Measurements from ENCODE around the gene ATP1B1. TPM values are rescaled to one million over a fixed set of nuclear protein-coding genes. Genes with fewer than 3 reads are reported as not detected.

The ATP1B1 gene
- total and polyA plus RNA-seq, 2 donors (not counting 1 experiment from before 2014, with no cell fraction given), result 1.4 to 1.7 TPM

DNA sequence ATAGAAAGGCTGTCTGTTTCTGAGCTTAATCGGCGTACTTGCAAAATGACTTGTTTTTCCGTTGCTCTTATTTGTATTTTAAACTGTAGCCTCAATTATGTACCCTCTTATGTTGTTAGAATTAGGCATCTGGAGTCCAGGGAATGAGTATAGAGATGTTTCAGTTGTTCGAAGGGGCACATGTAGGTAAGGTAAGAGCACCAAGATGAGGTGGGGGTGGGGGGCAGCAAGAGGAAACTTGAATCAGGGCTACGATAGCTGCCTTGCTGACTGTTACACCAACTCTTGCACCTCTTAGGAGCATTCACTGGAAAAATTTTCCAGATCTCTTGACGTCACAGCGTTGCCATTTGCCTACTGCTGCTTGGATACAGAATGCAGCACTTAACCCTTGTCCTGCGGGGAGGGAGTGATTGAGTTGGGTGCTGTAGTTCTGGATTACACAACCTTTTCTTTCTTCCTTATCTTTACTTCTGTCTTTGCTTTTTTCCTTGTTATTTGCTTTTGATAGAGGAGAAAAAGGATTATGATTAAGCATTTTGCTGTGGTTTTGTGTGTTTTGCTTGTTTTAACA, 3.2 kb downstream of the ATP1B1 start:
- no peaks in the 10 kb centered on the region for H3K9me3 ChIP-seq (ENCODE audit: control extremely low read depth in 1 of 3, control insufficient read depth in 2 of 3, insufficient read depth in 1 of 3, low read length in 2 of 3)
- ATAC-seq (ENCODE audit: low read depth), result no peak
- H3K27ac ChIP-seq (ENCODE audit: low read length in 2 of 2), result no peak overlapping the region
- no peak overlapping the region for H2AFZ ChIP-seq (ENCODE audit: insufficient read depth, low read depth, low read length, poor library complexity, severe bottlenecking)
- Mint-ChIP-seq H3K4me1 (peaks cover 16% of the 10 kb centered on the region), H3K4me3 (no peak overlapping the region), H3K27me3 (peaks cover 37% of the 10 kb centered on the region), H3K9me3 (ENCODE audit: insufficient read depth) (no peaks in the 10 kb centered on the region), H3K27ac (no peak overlapping the region)
- ChIA-PET CTCF (interaction anchor here (1.2 kb wide), 1 partner anchor 15 kb away, joined by 3 read pairs; no protein-coding TSS in a partner anchor), POLR2A (no interaction called here)
- no peaks in the 10 kb centered on the region for H3K36me3 ChIP-seq (replicated peaks in 1 of 2; ENCODE audit: control extremely low read depth in 1 of 2, control insufficient read depth in 1 of 2, extremely low read depth in 1 of 2, insufficient read depth in 2 of 2, low read length in 1 of 2)
- H3K4me1 ChIP-seq (ENCODE audit: control insufficient read depth in 2 of 2, insufficient read depth in 2 of 2, low read length in 2 of 2), result peaks cover 17 to 18% of the 10 kb centered on the region in 2 donors
- peaks cover 0 to 31% (median 19%) of the 10 kb centered on the region in 4 experiments for H3K27me3 ChIP-seq (replicated peaks in 1 of 4; ENCODE audit: control extremely low read depth in 1 of 4, control insufficient read depth in 3 of 4, insufficient read depth in 4 of 4, low read length in 3 of 4)
- no peak for DNase-seq
- TF ChIP-seq EZH2 (IDR thresholded peaks at IDR 0.05; ENCODE audit: borderline replicate concordance, insufficient read depth, low read depth, low read length, poor library complexity, severe bottlenecking) (no peak), CTCF (IDR thresholded peaks at IDR 0.05) (no peak)
- H3K4me2 ChIP-seq (replicated peaks; ENCODE audit: low read depth, low read length, poor library complexity, severe bottlenecking), result no peak overlapping the region
- intact Hi-C loops (cut with micrococcal nuclease), result loop anchor here (5.0 kb wide), 1 partner anchor 258 kb away; the partner anchor contains the start of genes BLZF1 and NME7
- WGBS (ENCODE audit: insufficient coverage), result 45% methylated on average over 2 of the region's 8 CpGs
- no peaks in the 10 kb centered on the region for H4K20me1 ChIP-seq (ENCODE audit: control insufficient read depth, insufficient read depth, low read length, poor library complexity, severe bottlenecking)
- H3K9ac ChIP-seq (ENCODE audit: low read length), result no peak overlapping the region
- no peaks in the 10 kb centered on the region for H3K79me2 ChIP-seq (ENCODE audit: control insufficient read depth, insufficient read depth, low read length)
- no peak overlapping the region for H3K4me3 ChIP-seq (ENCODE audit: control extremely low read depth in 1 of 5, extremely low read depth in 1 of 5, insufficient read depth in 1 of 5, low read depth in 2 of 5, low read length in 4 of 5)

GRCh38 chr1:169110236-169110635, 3.7 kb downstream of the ATP1B1 start:
- WGBS (ENCODE audit: insufficient coverage), result 8% methylated on average over 3 of the region's 3 CpGs
- no peak overlapping the region for H3K9ac ChIP-seq (ENCODE audit: low read length)
- no peak overlapping the region for H3K4me3 ChIP-seq (ENCODE audit: control extremely low read depth in 1 of 5, extremely low read depth in 1 of 5, insufficient read depth in 1 of 5, low read depth in 2 of 5, low read length in 4 of 5)
- peaks cover 31% of the 10 kb centered on the region for H3K27me3 Mint-ChIP-seq
- ChIA-PET POLR2A (no interaction called here), CTCF (interaction anchor here (1.2 kb wide), 1 partner anchor 16 kb away, joined by 3 read pairs; no protein-coding TSS in a partner anchor)
- H3K9me3 Mint-ChIP-seq (ENCODE audit: insufficient read depth), result no peaks in the 10 kb centered on the region
- no peak overlapping the region for H3K27ac Mint-ChIP-seq
- H3K4me1 Mint-ChIP-seq, result peaks cover 13% of the 10 kb centered on the region
- intact Hi-C loops (cut with micrococcal nuclease), result no loop called here
- no peak for ATAC-seq (ENCODE audit: low read depth)
- no peaks in the 10 kb centered on the region for H3K36me3 ChIP-seq (replicated peaks in 1 of 2; ENCODE audit: control extremely low read depth in 1 of 2, control insufficient read depth in 1 of 2, extremely low read depth in 1 of 2, insufficient read depth in 2 of 2, low read length in 1 of 2)
- TF ChIP-seq CTCF (IDR thresholded peaks at IDR 0.05) (no peak), EZH2 (IDR thresholded peaks at IDR 0.05; ENCODE audit: borderline replicate concordance, insufficient read depth, low read depth, low read length, poor library complexity, severe bottlenecking) (no peak)
- no peak overlapping the region for H2AFZ ChIP-seq (ENCODE audit: insufficient read depth, low read depth, low read length, poor library complexity, severe bottlenecking)
- no peaks in the 10 kb centered on the region for H4K20me1 ChIP-seq (ENCODE audit: control insufficient read depth, insufficient read depth, low read length, poor library complexity, severe bottlenecking)
- H3K27me3 ChIP-seq (replicated peaks in 1 of 4; ENCODE audit: control extremely low read depth in 1 of 4, control insufficient read depth in 3 of 4, insufficient read depth in 4 of 4, low read length in 3 of 4), result peaks cover 0 to 25% (median 14%) of the 10 kb centered on the region in 4 experiments
- H3K4me2 ChIP-seq (replicated peaks; ENCODE audit: low read depth, low read length, poor library complexity, severe bottlenecking), result no peak overlapping the region
- no peaks in the 10 kb centered on the region for H3K9me3 ChIP-seq (ENCODE audit: control extremely low read depth in 1 of 3, control insufficient read depth in 2 of 3, insufficient read depth in 1 of 3, low read length in 2 of 3)
- H3K27ac ChIP-seq (ENCODE audit: low read length in 2 of 2), result no peak overlapping the region
- H3K4me3 Mint-ChIP-seq, result no peak overlapping the region
- peaks cover 13% of the 10 kb centered on the region in 2 donors for H3K4me1 ChIP-seq (ENCODE audit: control insufficient read depth in 2 of 2, insufficient read depth in 2 of 2, low read length in 2 of 2)
- DNase-seq, result no peak
- H3K79me2 ChIP-seq (ENCODE audit: control insufficient read depth, insufficient read depth, low read length), result no peaks in the 10 kb centered on the region
